Neural cell (in vitro differentiated cells): ENCODE measurements around the gene CDK4. TPM values are rescaled to one million over a fixed set of nuclear protein-coding genes. Genes with fewer than 3 reads are reported as not detected.

Experiments
- H2AFZ ChIP-seq: fragments of 200-600, 300-800 bp; sonication (generic), shearing (Covaris generic); 2 replicates; pipeline ENCODE4 v1.6.0; 2014; ENCODE audit warnings: low read depth, mild to moderate bottlenecking, antibody characterized with exemption, low read length, moderate library complexity
- H3F3A ChIP-seq: fragments of 200-600 bp; shearing (Covaris generic); 2 replicates; pipeline ENCODE4 v1.6.1; 2016; ENCODE audit warnings: mild to moderate bottlenecking, moderate library complexity, mixed read lengths, antibody characterized with exemption, low read length; ENCODE audit not compliant: insufficient read depth, poor library complexity, severe bottlenecking
- H3K27ac ChIP-seq: fragments of 200-600, 300-800 bp; sonication (generic), shearing (Covaris generic); 2 replicates; pipeline ENCODE4 v1.5.1; 2014; ENCODE audit warnings: mild to moderate bottlenecking, low read length, moderate library complexity
- H3K27me3 ChIP-seq: fragments of 300-800, 200-600 bp; sonication (generic), shearing (Covaris generic); 2 replicates; pipeline ENCODE4 v1.6.0; 2014; ENCODE audit warnings: mild to moderate bottlenecking, low read depth, low read length, moderate library complexity; ENCODE audit not compliant: insufficient read depth
- H3K36me3 ChIP-seq: fragments of 300-800, 200-600 bp; sonication (generic), shearing (Covaris generic); 2 replicates; pipeline ENCODE4 v1.5.1; 2014; ENCODE audit warnings: mild to moderate bottlenecking, antibody characterized with exemption, low read length, moderate library complexity; ENCODE audit not compliant: insufficient read depth
- H3K4me2 ChIP-seq: fragments of 300-800, 200-600 bp; sonication (generic), shearing (Covaris generic); 2 replicates; pipeline ENCODE4 v1.6.0; 2014; ENCODE audit warnings: mild to moderate bottlenecking, low read length
- H3K4me3 ChIP-seq: fragments of 300-800, 200-600 bp; sonication (generic), shearing (Covaris generic); 2 replicates; pipeline ENCODE4 v1.5.1; 2014; ENCODE audit warnings: mild to moderate bottlenecking, low read length, moderate library complexity
- H3K79me2 ChIP-seq: fragments of 200-600 bp; shearing (Covaris generic); replicated peaks from 2 replicates; pipeline ENCODE4 v1.6.0; 2014; ENCODE audit warnings: mild to moderate bottlenecking, low read length, moderate library complexity; ENCODE audit not compliant: insufficient read depth
- H3K9ac ChIP-seq: fragments of 300-800, 200-600 bp; sonication (generic), shearing (Covaris generic); 2 replicates; pipeline ENCODE4 v1.6.1; 2016; ENCODE audit warnings: mild to moderate bottlenecking, low read length, mixed read lengths
- H3K9me2 ChIP-seq: fragments of 200-600 bp; shearing (Covaris generic); 2 replicates; pipeline ENCODE4 v1.6.1; 2016; ENCODE audit warnings: mild to moderate bottlenecking, low read length, mixed read lengths; ENCODE audit not compliant: insufficient read depth
- H3K9me3 ChIP-seq: fragments of 200-600, 300-800 bp; sonication (generic), shearing (Covaris generic); 2 replicates; pipeline ENCODE4 v1.6.1; 2016; ENCODE audit warnings: mild to moderate bottlenecking, mixed run types, low read length, moderate library complexity, mixed read lengths
- H4K20me1 ChIP-seq: fragments of 200-600 bp; shearing (Covaris generic); 2 replicates; pipeline ENCODE4 v1.6.1; 2016; ENCODE audit warnings: mild to moderate bottlenecking, mixed run types; ENCODE audit not compliant: insufficient read depth
- EP300 ChIP-seq: fragments of 450-650 bp; conservative IDR thresholded peaks from 2 replicates; pipeline ENCODE4 v1.6.1; 2014; ENCODE audit warnings: antibody characterized with exemption, mild to moderate bottlenecking, moderate library complexity; ENCODE audit not compliant: poor library complexity, severe bottlenecking
- EZH2 ChIP-seq: fragments of 200-600, 300-800 bp; shearing (Covaris generic), sonication (generic); IDR thresholded peaks from 2 replicates; pipeline ENCODE4 v1.6.1; 2014; ENCODE audit warnings: antibody characterized with exemption, low read length, borderline replicate concordance, mild to moderate bottlenecking; ENCODE audit not compliant: insufficient read depth, poor library complexity, severe bottlenecking
- MXI1 ChIP-seq: fragments of 450-650 bp; conservative IDR thresholded peaks from 2 replicates; pipeline ENCODE4 v1.6.1; 2014; ENCODE audit warnings: antibody characterized with exemption, mild to moderate bottlenecking; ENCODE audit not compliant: poor library complexity, severe bottlenecking
- POLR2AphosphoS5 ChIP-seq: IDR thresholded peaks from 2 replicates; pipeline ENCODE4 v1.6.1; 2012
- RAD21 ChIP-seq: fragments of 450-650 bp; conservative IDR thresholded peaks from 2 replicates; pipeline ENCODE4 v1.6.1; 2014; ENCODE audit warnings: antibody characterized with exemption, mild to moderate bottlenecking, moderate library complexity
- SMC3 ChIP-seq: fragments of 450-650 bp; conservative IDR thresholded peaks from 2 replicates; pipeline ENCODE4 v1.6.1; 2014; ENCODE audit warnings: antibody characterized with exemption, mild to moderate bottlenecking, moderate library complexity; ENCODE audit not compliant: poor library complexity
- TAF1 ChIP-seq: IDR thresholded peaks from 2 replicates; pipeline ENCODE4 v1.6.1; 2012; ENCODE audit warnings: low read depth
- polyA plus RNA-seq: library from polyadenylated mRNA; depleted of rRNA; stranded (reverse); fragments of >200 nt; gene quantifications from 2 replicates; pipeline ENCODE4 v1.2.3, GENCODE V29; 2014
- TF ChIP-seq, protein P1 (sequence below): IDR thresholded peaks from 2 replicates; pipeline ENCODE4 v1.6.1; 2012; ENCODE audit warnings: borderline replicate concordance
- TF ChIP-seq, protein P2 (sequence below): fragments of 450-650 bp; IDR thresholded peaks from 2 replicates; pipeline ENCODE4 v1.5.1; 2014; ENCODE audit warnings: antibody characterized with exemption, mild to moderate bottlenecking, moderate library complexity; ENCODE audit not compliant: poor library complexity, severe bottlenecking

The CDK4 gene
- polyA plus RNA-seq, 1 donor from 2014 or later = 104 TPM

DNA sequence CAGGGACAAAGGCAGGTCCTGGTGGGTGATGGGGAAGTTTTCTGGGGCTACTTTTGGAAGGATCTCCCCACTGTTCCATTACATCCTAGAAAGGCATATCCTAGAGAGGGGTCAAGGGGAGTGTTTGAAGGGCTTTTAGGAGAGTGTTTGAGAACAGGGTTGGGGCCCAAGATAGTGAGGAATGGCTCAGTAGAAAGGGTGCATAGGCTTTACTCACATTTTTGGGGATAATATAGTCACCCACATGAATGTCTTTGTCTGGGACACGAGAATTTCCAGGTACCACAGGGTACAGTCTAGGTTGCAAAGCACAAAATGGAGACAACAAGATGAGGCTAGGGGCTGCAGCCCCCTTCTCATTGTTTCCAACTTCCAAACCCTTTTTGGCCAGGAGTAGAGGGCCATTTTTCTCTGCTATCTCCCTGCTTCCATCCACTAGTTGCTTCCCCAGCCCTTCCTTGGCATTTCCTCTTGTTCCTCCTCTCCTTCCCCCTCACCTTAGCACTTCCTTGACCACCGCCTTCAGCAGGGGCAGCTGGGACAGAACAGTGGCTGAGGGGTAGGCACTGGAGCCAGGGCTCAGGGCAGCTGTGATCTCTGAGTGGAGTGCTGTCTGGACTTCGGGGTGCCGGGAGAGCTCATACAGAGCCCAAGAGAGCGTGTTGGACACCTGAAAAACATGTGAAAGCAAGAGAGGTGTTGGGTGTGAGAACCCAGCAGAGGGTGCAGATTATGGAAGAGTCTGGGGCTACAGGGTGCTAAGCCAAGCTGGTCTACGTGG lies 12.0 kb upstream of the CDK4 start:
- no peak for TF ChIP-seq RAD21
- TF ChIP-seq EP300 = no peak
- TF ChIP-seq, protein P1, sequence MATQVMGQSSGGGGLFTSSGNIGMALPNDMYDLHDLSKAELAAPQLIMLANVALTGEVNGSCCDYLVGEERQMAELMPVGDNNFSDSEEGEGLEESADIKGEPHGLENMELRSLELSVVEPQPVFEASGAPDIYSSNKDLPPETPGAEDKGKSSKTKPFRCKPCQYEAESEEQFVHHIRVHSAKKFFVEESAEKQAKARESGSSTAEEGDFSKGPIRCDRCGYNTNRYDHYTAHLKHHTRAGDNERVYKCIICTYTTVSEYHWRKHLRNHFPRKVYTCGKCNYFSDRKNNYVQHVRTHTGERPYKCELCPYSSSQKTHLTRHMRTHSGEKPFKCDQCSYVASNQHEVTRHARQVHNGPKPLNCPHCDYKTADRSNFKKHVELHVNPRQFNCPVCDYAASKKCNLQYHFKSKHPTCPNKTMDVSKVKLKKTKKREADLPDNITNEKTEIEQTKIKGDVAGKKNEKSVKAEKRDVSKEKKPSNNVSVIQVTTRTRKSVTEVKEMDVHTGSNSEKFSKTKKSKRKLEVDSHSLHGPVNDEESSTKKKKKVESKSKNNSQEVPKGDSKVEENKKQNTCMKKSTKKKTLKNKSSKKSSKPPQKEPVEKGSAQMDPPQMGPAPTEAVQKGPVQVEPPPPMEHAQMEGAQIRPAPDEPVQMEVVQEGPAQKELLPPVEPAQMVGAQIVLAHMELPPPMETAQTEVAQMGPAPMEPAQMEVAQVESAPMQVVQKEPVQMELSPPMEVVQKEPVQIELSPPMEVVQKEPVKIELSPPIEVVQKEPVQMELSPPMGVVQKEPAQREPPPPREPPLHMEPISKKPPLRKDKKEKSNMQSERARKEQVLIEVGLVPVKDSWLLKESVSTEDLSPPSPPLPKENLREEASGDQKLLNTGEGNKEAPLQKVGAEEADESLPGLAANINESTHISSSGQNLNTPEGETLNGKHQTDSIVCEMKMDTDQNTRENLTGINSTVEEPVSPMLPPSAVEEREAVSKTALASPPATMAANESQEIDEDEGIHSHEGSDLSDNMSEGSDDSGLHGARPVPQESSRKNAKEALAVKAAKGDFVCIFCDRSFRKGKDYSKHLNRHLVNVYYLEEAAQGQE = no peak
- TF ChIP-seq POLR2AphosphoS5 = no peak
- no peak for TF ChIP-seq EZH2
- no peak for TF ChIP-seq MXI1
- TF ChIP-seq SMC3 = no peak
- TF ChIP-seq, protein P2, sequence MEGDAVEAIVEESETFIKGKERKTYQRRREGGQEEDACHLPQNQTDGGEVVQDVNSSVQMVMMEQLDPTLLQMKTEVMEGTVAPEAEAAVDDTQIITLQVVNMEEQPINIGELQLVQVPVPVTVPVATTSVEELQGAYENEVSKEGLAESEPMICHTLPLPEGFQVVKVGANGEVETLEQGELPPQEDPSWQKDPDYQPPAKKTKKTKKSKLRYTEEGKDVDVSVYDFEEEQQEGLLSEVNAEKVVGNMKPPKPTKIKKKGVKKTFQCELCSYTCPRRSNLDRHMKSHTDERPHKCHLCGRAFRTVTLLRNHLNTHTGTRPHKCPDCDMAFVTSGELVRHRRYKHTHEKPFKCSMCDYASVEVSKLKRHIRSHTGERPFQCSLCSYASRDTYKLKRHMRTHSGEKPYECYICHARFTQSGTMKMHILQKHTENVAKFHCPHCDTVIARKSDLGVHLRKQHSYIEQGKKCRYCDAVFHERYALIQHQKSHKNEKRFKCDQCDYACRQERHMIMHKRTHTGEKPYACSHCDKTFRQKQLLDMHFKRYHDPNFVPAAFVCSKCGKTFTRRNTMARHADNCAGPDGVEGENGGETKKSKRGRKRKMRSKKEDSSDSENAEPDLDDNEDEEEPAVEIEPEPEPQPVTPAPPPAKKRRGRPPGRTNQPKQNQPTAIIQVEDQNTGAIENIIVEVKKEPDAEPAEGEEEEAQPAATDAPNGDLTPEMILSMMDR = no peak
- TF ChIP-seq TAF1 = no peak
- no peaks in the 10 kb centered on the region for H3K79me2 ChIP-seq
- no peaks in the 10 kb centered on the region for H3K9me2 ChIP-seq
- peaks cover 55% of the 10 kb centered on the region for H3K27me3 ChIP-seq
- H3K9ac ChIP-seq = no peak overlapping the region
- no peaks in the 10 kb centered on the region for H4K20me1 ChIP-seq
- no peak overlapping the region for H3K27ac ChIP-seq
- H3K4me3 ChIP-seq = no peak overlapping the region
- H3F3A ChIP-seq = no peaks in the 10 kb centered on the region
- no peak overlapping the region for H3K4me2 ChIP-seq
- no peaks in the 10 kb centered on the region for H3K36me3 ChIP-seq
- no peaks in the 10 kb centered on the region for H3K9me3 ChIP-seq
- H2AFZ ChIP-seq = no peak overlapping the region

DNA sequence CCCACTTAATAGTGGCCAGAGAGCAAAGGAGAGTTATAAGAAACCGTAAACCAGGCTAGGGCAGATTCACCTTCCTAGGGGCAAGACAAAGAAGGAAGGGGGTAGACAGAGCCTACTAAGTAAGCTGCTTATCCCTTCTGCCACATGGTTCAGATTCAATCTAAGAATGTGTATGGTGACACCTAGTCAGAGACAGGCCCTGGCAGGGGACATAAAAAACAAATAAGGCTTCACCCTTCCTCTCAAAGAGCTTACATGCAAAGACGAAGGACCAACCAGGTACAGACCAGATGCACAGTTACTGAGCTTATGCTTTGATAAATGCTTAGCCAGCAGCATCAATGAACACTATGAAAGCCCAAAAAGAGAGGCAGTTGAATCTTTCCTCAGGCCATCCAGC lies 10.4 kb upstream of the CDK4 start:
- no peaks in the 10 kb centered on the region for H3F3A ChIP-seq
- no peak overlapping the region for H3K4me2 ChIP-seq
- no peaks in the 10 kb centered on the region for H4K20me1 ChIP-seq
- no peaks in the 10 kb centered on the region for H3K9me3 ChIP-seq
- H3K27me3 ChIP-seq = peaks cover 52% of the 10 kb centered on the region
- no peak overlapping the region for H3K27ac ChIP-seq
- H3K9ac ChIP-seq = no peak overlapping the region
- no peak overlapping the region for H3K4me3 ChIP-seq
- no peaks in the 10 kb centered on the region for H3K36me3 ChIP-seq
- no peak overlapping the region for H2AFZ ChIP-seq
- H3K79me2 ChIP-seq = no peaks in the 10 kb centered on the region
- H3K9me2 ChIP-seq = no peaks in the 10 kb centered on the region
- no peak for TF ChIP-seq POLR2AphosphoS5
